OCI-LY3 (cell line): ENCODE data around the gene HIBADH.

Experiments used
- H2AFZ ChIP-seq: fragments of 200-600, 300-600 bp; shearing (Covaris generic); 2 replicates; pipeline ENCODE4 v1.6.0; 2014; ENCODE audit warnings: antibody characterized with exemption, low read depth, low read length
- H3K27ac ChIP-seq: fragments of 200-600, 300-600 bp; sonication (generic); 2 replicates; pipeline ENCODE4 v1.5.1; 2014; ENCODE audit warnings: mild to moderate bottlenecking, low read length, moderate library complexity, mixed read lengths
- H3K27me3 ChIP-seq: fragments of 200-600, 300-600 bp; sonication (generic); 2 replicates; pipeline ENCODE4 v1.6.1; 2014; ENCODE audit warnings: low read depth, low read length, mixed read lengths
- H3K36me3 ChIP-seq: fragments of 200-600, 300-600 bp; sonication (generic); replicated peaks from 2 replicates; pipeline ENCODE3; 2014; ENCODE audit warnings: low read depth, low read length, mixed read lengths
- H3K4me1 ChIP-seq: fragments of 300-600, 200-600 bp; sonication (generic); 2 replicates; pipeline ENCODE4 v1.6.1; 2014; ENCODE audit warnings: low read length, mixed read lengths
- H3K4me2 ChIP-seq: fragments of 200-600, 300-600 bp; sonication (generic); 2 replicates; pipeline ENCODE4 v1.6.1; 2014; ENCODE audit warnings: low read length, mixed read lengths
- H3K4me3 ChIP-seq: fragments of 300-600, 200-600 bp; sonication (generic); 2 replicates; pipeline ENCODE4 v1.5.1; 2014; ENCODE audit warnings: antibody characterized with exemption, mild to moderate bottlenecking, low read length, moderate library complexity
- H3K79me2 ChIP-seq: fragments of 300-600, 200-600 bp; shearing (Covaris generic); 2 replicates; pipeline ENCODE4 v1.6.1; 2014; ENCODE audit warnings: mild to moderate bottlenecking, low read length, mixed read lengths
- H3K9ac ChIP-seq: fragments of 300-600, 200-600 bp; shearing (Covaris generic); 2 replicates; pipeline ENCODE4 v1.6.0; 2014; ENCODE audit warnings: mild to moderate bottlenecking, low read length, moderate library complexity
- H3K9me3 ChIP-seq: fragments of 200-600, 300-600 bp; shearing (Covaris generic); 2 replicates; pipeline ENCODE4 v1.6.1; 2014; ENCODE audit warnings: low read length, mixed read lengths; ENCODE audit not compliant: insufficient read depth
- H4K20me1 ChIP-seq: fragments of 200-600, 300-600 bp; sonication (generic); 2 replicates; pipeline ENCODE4 v1.6.1; 2016; ENCODE audit warnings: low read length, mixed read lengths; ENCODE audit not compliant: insufficient read depth
- CTCF ChIP-seq: fragments of 200-600, 300-600 bp; sonication (generic); IDR thresholded peaks from 2 replicates; pipeline ENCODE4 v1.5.1; 2014; ENCODE audit warnings: antibody characterized with exemption, low read length, low read depth
- EZH2phosphoT487 ChIP-seq: fragments of 200-600 bp; shearing (Covaris generic); IDR thresholded peaks from 2 replicates; pipeline ENCODE4 v1.6.1; 2018; ENCODE audit warnings: antibody characterized with exemption, mixed run types, low read depth

HIBADH gene

GRCh38 chr7:27476493-27476892, 186.2 kb downstream of the HIBADH start:
- no peaks in the 10 kb centered on the region for H3K79me2 ChIP-seq
- no peaks in the 10 kb centered on the region for H3K9me3 ChIP-seq
- no peak overlapping the region for H3K27ac ChIP-seq
- no peaks in the 10 kb centered on the region for H4K20me1 ChIP-seq
- no peaks in the 10 kb centered on the region for H3K36me3 ChIP-seq
- H3K4me3 ChIP-seq, result no peak overlapping the region
- no peak overlapping the region for H3K4me2 ChIP-seq
- H3K4me1 ChIP-seq, result no peaks in the 10 kb centered on the region
- no peak overlapping the region for H2AFZ ChIP-seq
- no peaks in the 10 kb centered on the region for H3K27me3 ChIP-seq
- TF ChIP-seq CTCF (no peak), EZH2phosphoT487 (no peak)
- no peak overlapping the region for H3K9ac ChIP-seq
